T-helper 22 cell (primary cell): Measurements from ENCODE around the gene AGPAT2.

ENCODE experiments used
- DNase-seq: peaks from one replicate; pipeline ENCODE4 v3.0.0-alpha.2; 2020; ENCODE audit warnings: low read depth

The AGPAT2 gene

DNA sequence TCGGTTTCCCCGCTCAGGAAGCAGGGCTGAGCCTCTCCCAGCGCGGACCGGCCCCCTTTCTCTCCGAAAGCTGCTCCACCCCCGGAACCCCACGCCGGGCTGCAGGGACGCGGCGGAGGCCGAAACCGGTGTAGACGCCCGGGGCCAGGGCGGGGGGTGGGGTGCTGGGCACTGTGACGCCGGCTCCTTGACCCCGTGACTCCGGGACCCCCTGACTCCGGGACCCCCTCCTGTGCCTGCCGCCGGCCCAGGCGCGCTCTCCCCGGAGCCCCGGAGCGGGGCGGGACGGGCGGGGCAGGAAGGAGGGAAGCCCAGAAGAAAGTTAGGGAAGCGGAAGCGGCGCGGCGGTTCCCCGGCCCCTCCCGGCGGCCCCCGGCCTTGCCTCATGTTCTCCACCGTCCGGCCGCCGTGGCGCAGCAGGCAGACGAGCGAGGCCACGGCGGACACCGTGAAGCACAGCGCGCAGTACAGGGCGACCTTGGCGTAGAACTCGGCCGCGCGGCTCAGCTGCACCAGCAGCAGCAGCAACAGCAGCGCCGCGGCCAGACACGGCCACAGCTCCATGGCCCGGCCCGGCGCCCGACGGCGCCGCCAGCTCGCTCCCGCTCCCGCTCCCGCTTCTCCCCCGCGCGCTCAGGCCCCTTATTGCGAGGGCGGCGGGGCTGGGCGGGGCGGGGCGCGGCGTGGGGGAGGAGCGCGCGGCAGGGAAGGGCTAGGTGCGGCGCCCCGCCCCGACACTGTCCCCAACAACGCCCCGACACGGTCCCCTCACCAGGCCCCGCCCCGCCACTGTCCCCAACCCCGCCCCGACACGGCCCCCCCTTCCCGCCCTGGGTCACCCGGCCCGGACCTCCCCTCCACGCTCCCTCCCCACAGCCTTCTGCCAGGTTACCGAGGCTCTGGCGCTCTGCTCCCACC is at the start of gene AGPAT2:
Gene AGPAT2 (minus strand): TSS at position 664 of the 918 bp plus-strand sequence. CDS start 100 bp downstream, at position 564.
- DNase-seq, result peak; percentile 44

- no peak for DNase-seq
Observed at GRCh38 chr9:136735812-136736480, 48.7 kb upstream of the AGPAT2 start.

DNA sequence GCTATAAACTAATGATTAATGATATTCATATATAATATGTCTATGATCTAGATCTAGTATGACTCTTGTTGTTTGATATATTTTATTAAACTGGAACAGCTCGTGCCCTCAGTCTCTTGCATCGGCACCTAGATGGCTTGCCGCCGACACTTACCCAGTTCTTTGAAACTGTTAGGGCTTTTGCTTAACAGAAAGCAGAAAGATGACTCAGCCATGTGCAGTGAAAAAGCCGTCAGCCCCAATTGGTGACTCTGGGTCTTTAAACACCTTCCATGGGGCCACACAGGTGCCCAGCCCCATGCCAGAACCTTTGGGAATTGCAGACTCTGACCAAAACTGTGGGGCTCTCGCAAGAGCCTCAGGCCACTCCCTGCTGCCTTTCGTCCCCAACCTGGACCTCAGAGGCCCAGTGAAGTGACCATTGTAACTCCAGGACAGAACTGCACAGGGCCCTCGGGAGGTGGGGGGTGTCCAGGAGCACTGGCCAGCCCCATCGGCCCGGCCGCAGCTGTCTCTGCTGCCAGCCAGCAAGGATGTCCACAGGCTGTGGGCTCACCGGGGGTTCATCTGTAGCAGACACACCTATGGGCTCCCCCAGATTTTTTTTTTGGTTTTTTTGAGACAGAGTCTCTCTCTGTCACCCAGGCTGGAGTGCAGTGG is 47.7 kb upstream of the AGPAT2 start:
- DNase-seq, result no peak

DNA sequence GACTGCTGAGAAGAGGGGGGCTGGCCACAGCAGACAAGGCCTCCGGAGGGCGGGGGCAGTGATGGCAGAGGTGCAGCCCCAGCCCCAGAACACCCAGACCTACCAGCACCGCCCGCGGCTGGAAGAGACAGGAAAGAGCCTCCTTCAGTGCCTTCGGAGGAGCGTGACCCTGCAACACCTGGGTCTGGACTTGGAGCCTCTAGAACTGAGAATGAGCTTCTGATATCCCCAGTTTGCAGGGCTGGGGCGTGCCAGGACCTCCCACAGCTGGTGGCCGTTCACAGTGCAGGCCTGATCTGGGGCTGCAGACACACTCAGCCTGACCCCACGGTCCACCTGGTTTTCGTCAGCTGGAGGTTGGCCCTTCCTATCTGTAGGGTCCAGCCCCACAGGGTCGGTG is 46.4 kb upstream of the AGPAT2 start:
- no peak for DNase-seq

DNA sequence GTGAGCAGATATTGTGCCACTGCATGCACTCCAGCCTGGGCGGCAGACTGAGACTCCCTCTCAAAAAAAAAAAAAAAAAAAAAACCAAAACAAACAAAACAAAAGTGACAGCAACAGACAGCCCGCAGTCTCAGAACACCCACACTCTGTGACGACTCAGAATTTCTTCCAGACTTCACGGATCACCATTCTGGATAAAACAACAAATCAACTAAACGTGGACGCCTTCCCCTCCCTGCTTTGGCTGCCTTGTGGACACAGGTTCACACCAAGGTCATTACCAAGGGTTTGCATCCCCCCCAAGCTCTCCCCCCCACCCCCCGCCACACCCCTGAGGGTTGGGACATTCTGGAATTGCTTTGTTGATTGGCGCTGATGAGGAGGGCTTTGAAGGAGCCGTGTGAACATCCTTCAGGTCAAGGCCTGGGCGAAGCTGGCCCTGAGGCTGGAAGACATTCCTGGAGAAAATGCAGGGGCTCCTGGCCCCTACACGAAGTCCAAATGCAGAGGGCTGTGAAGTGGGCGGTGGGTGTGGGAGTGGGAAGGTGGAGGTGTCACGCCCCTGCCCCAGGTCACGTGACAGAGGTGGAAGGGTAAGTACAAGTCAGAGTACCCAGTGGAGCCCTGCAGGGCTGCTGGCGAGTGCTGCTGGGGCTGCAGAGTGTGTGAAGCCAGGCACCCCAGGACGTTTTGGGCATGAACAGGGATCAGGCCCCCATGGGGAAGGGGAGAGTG is 45.4 kb upstream of the AGPAT2 start:
- no peak for DNase-seq

DNA sequence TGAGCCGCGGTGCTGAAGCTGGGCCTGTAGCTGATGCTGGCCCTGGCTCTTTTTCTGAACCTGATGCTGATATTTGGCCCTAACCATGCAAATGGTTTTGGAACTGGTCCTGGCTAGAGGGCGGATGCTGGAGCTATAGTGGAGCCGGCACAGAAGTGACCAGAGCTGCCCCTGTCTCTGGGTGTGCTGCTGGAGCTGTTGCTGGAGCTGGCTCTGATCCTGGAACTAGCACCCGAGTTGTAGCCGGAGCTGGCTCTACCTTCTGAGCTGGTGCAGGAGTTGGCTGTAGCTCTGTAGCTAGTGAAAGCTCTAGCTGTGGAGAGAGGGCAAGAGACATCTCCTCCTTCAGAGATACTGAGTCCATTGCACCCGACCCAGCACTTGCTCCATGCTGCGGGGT is 42.7 kb upstream of the AGPAT2 start:
- no peak for DNase-seq

DNA sequence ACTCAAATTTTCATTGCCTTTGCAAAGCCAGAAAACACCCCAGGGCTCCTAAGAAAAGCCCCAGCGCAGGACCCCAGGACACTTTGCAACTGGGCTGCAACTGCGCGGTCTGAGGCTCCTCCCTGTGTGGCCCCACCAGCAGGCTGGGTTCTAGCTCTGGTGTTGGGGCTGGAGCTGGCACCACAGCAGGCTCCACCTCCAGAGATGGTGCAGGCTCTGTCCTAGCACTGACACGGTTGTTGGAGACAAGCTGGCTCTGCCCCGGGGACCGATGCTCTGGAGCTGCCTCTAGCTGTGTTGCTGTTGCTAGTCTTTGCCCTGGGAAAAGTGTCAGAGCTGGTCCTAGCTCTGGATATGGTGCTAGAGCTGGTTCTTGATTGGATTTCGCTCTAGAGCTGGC is 41.9 kb upstream of the AGPAT2 start:
- DNase-seq, result no peak

DNA sequence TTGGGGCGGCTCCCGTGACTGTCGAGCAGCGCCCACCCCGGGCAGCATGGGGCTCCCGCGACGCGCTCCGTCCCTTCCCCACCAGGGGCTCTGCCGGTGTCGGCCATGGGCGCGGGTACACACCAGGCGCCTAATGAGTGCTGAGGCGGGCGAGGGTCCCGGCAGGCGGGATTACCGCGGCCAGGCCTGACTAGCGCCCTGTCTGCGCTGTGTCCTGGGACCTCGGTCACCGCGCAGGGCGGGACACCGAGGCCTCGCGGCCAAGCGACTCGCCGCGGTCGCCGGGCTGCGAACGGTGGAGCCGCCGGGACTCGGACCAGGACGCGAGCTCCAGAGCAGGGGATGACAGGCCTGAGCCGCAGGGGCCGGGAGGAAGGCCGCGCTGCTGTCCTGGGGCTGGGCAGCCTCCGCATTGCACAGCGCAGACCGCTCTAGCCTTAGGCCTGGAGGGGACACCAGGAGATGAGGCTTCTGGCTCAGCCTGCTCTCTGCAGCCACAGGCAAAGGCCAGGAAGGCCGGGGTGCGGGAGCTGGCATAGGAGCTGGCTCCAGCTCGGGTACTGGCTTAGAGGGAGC is 41.4 kb upstream of the AGPAT2 start:
- DNase-seq, result no peak

- peak; percentile 76 for DNase-seq
Observed at GRCh38 chr9:136728080-136728547, 40.9 kb upstream of the AGPAT2 start.

DNA sequence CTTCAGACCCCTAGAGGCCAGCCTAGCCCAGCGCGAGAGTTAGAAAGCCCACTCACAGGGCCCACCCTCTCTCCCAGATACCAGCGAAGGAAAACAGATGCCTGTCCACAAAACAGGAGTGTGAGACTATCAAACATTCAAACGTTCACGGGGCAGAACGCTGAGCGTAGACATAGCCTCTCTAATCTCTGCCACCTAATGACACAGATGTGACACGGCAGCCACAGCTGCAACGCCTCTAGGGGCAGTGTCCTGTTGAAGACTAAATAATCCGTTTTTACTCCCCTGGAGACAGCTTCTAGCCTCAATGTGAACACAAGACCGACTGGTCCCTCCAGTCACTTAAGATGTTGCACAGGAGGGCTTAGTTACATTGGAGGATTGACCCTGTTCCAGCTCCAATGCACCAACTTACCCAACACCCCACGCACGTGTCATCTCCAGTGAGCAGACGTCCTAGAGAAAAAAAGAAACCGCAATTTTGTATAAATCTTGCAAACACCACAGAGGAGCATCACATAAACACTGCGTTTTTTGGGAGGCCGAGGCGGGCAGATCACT is 39.5 kb upstream of the AGPAT2 start:
- DNase-seq, result no peak

DNA sequence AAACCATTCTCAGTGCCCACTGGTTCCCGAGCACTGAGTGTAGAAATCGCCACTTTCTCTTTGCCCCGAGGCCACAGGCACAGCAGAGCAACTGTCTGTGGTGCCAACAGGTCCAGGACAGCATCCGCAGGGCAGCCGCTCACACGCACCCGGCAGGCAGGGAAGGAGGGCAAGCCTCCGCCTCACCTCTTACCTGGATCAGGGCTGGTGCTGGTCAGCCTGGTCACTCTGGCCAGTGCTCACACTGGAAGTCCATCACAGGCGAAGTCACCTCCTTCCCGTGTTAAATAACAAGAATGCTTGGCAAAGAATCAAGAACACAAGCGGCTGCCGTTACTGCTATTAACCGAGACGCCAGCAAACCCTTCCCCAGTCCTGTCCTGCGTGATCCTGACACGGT is 38.9 kb upstream of the AGPAT2 start:
- DNase-seq, result no peak

DNA sequence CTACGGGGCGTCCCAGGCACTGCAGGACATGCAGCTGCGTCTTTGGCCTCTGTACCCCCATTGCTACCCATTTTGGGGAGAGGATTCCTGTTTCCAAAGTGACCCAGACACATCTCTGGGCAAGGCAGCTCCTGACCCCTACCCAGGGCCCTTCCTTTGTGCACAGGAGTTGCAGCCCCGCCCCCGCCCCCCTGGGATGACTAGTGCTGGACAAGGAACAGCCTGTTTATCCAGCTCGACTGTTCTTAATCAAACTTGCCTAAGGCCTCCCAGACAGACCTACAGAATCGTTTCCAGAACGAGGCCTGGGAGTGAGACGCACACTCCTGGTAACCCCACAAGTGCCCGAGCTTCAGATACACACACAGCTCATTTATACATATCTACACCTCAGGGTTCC is 38.4 kb upstream of the AGPAT2 start:
- DNase-seq, result no peak

DNA sequence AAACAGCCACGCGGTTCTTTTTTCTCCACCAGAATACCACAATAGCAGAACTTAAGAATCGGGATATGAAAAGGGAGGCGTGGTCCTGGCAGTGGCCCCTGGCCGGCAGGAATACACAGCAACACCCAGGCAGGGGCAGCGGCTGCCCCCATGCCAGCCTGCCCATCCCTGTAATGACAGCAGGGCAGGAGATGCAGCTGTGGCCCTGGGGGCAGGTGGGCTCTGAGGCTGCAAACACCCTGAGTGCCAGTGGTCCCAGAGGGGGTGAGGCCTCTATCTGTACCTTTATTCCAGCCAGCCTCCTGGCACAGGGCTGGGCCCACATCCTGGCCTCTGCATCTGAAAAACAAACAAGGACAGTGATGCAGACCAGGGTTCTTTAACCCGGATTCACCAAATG is 37.5 kb upstream of the AGPAT2 start:
- no peak for DNase-seq

DNA sequence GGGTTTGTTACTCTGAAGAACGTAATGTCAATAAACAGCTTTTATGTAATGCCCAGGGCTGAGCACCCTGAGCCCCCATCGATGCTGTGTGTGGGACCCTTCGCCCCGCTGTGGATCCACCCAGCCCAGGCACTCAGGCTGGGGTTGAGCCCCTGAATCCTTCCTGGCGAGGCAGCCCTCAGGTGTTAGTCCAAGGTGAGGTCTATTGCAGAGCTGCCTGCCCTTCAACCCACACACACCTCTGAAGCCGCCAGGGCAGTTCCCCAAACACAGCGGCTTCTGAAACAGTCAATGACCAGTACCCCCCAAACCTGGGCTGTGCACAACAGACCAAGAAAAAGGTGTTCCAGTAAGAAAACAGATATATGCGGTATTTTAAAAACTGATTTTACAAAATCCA is 36.7 kb upstream of the AGPAT2 start:
- DNase-seq, result no peak

DNA sequence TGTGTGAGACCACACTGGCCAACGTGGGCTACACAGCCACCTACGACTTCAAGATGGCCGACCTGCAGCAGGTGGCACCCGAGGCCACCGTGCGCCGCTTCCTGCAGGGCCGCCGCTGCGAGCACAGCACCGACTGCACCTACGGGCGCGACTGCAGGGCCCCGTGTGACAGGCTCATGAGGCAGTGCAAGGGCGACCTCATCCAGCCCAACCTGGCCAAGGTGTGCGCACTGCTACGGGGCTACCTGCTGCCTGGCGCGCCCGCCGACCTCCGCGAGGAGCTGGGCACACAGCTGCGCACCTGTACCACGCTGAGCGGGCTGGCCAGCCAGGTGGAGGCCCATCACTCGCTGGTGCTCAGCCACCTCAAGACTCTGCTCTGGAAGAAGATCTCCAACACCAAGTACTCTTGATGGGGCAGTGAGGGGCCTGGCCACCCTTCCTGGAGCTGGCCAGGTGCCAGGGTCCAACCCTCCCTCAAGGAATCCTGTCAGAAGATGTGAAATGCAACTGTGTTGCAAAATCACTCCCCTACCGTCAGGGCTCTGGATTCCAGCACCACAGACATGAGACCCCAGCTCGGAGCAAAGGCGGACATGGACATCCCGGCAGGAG is 36.2 kb upstream of the AGPAT2 start:
- no peak for DNase-seq

DNA sequence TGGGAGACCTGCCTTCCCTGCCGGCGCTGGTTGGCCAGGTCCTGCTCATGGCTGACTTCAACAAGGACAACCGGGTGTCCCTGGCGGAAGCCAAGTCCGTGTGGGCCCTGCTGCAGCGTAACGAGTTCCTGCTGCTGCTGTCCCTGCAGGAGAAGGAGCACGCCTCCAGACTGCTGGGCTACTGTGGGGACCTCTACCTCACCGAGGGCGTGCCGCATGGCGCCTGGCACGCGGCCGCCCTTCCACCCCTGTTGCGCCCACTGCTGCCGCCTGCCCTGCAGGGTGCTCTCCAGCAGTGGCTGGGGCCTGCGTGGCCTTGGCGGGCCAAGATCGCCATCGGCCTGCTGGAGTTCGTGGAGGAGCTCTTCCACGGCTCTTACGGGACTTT is 35.7 kb upstream of the AGPAT2 start:
- DNase-seq, result no peak

DNA sequence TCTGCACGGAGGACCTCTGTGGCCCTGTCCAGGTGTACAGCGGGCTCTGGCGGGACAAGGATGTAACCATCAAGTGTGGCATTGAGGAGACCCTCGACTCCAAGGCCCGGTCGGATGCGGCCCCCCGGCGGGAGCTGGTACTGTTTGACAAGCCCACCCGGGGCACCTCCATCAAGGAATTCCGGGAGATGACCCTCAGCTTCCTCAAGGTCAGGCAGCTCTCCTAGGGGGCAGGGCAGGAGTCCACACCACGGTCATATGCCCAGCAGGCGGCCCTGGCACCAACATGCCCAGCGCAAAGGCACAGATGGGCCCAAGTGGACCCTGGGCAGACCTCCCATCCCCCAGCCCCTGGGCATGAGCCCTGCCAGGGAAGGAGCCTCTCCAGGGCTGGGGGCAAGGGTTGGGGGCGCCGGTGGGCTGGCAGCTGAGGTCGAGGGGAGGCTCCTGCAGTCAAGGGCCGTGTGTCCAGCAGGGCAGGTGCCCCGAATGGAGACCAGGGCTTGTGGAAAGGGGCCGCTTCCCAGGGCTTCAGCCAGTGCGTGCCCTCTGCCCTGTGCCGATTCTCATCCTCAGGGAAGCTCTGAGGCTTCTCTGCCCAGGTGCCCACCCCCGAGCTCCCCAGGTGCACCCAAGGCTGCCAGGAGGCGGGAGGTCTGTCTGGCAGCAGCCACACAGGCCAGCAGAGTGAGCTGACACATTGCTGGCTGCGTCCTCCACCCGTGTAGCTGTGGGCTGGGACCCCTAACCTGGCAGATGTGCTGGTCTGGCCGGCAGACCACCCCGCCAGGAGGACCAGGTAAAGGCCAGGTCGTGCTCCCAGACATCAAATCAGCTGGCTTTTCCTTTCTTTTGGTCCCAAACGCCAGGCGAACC is 35.1 kb upstream of the AGPAT2 start:
- no peak for DNase-seq

- DNase-seq, result no peak
Observed at GRCh38 chr9:136721339-136722092, 34.3 kb upstream of the AGPAT2 start.

- no peak for DNase-seq
Observed at GRCh38 chr9:136720898-136721338, 33.7 kb upstream of the AGPAT2 start.
